ENCODE results near the gene ASXL1. TPM values are rescaled to one million over a fixed set of nuclear protein-coding genes. Genes with fewer than 3 reads are reported as not detected.
A peak's percentile ranks its signal among the peaks of the same experiment; 100 is the strongest.

The ASXL1 gene
- total RNA-seq, 3 donors from 2014 or later (not counting 1 experiment from before 2014, with no cell fraction given) = 106 to 125 (median 108) TPM

DNA sequence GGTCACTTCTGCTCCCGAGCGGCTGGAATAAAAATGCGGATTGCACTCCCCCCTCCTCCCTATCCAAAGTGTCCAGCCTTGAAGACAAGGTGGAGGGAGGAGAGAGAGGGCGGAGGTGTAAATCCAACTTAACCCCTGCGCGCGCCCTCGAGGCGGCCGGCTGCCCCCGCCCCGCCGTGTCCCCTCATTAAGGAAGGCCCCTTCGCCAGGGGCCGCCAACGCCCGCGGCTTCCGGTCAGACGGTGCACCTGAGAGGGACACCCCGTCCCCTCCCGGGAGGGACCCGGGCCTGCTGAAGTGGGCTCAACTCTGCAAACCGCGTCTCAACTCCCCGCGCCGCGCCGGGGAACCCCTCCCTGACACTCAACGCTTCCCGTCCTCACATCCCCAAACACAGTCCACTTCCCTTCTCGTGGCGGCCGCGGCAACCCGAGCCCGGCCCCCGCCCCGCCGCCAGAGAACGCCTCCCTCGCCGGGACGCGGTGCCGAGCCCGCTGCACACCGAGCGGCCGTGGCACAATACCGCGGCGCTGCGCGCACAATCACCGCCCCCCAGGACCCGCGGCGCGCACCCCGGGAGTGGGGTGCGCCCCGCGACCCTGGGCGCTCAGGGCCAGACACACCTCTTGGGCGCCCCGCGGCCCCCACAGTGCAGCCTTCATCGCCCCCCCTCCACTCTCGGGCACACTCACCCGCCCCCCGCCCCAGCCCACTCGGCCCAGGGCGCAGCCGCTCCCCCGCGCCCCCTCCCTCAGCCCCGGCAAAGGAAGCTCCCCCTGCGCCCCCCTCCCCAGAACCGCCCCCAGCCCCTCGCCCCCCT, 124.5 kb downstream of the ASXL1 start:
- Histone ChIP-seq H3K4me1 (ENCODE audit: control insufficient read depth, insufficient read depth, low read length) (peaks cover 48% of the 10 kb centered on the region), H3K27me3 (ENCODE audit: control insufficient read depth, insufficient read depth, low read length) (no peaks in the 10 kb centered on the region), H3K4me3 (ENCODE audit: low read length) (peak overlapping the region; percentile 20), H3K27ac (ENCODE audit: low read length) (no peak overlapping the region), H3K36me3 (ENCODE audit: control insufficient read depth, insufficient read depth, low read length) (no peaks in the 10 kb centered on the region), H3K9me3 (ENCODE audit: control insufficient read depth, insufficient read depth, low read length) (no peaks in the 10 kb centered on the region)
- intact Hi-C loops (cut with micrococcal nuclease) = loop anchor here (10.0 kb wide), 2 partner anchors 52 to 208 kb away; partner anchors contain the start of gene KIF3B
- Mint-ChIP-seq H3K36me3 (no peaks in the 10 kb centered on the region), H3K4me3 (peak overlapping the region; percentile 82), H3K27me3 (ENCODE audit: low read depth in 2 of 2) (no peaks in the 10 kb centered on the region), H3K9me3 (no peaks in the 10 kb centered on the region), H3K4me1 (peaks cover 56 to 68% of the 10 kb centered on the region in 2 donors), H3K27ac (peak overlapping the region in 1 of 2 donors; percentile 91)
- WGBS (ENCODE audit: insufficient coverage) = 1% methylated on average over 63 of the region's 82 CpGs
- TF ChIP-seq, protein P1, sequence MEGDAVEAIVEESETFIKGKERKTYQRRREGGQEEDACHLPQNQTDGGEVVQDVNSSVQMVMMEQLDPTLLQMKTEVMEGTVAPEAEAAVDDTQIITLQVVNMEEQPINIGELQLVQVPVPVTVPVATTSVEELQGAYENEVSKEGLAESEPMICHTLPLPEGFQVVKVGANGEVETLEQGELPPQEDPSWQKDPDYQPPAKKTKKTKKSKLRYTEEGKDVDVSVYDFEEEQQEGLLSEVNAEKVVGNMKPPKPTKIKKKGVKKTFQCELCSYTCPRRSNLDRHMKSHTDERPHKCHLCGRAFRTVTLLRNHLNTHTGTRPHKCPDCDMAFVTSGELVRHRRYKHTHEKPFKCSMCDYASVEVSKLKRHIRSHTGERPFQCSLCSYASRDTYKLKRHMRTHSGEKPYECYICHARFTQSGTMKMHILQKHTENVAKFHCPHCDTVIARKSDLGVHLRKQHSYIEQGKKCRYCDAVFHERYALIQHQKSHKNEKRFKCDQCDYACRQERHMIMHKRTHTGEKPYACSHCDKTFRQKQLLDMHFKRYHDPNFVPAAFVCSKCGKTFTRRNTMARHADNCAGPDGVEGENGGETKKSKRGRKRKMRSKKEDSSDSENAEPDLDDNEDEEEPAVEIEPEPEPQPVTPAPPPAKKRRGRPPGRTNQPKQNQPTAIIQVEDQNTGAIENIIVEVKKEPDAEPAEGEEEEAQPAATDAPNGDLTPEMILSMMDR (IDR thresholded peaks at IDR 0.05) = no peak
- ATAC-seq = peak; percentile 5 to 35 (median 16)
- DNase-seq = peak; percentile 37 to 59

DNA sequence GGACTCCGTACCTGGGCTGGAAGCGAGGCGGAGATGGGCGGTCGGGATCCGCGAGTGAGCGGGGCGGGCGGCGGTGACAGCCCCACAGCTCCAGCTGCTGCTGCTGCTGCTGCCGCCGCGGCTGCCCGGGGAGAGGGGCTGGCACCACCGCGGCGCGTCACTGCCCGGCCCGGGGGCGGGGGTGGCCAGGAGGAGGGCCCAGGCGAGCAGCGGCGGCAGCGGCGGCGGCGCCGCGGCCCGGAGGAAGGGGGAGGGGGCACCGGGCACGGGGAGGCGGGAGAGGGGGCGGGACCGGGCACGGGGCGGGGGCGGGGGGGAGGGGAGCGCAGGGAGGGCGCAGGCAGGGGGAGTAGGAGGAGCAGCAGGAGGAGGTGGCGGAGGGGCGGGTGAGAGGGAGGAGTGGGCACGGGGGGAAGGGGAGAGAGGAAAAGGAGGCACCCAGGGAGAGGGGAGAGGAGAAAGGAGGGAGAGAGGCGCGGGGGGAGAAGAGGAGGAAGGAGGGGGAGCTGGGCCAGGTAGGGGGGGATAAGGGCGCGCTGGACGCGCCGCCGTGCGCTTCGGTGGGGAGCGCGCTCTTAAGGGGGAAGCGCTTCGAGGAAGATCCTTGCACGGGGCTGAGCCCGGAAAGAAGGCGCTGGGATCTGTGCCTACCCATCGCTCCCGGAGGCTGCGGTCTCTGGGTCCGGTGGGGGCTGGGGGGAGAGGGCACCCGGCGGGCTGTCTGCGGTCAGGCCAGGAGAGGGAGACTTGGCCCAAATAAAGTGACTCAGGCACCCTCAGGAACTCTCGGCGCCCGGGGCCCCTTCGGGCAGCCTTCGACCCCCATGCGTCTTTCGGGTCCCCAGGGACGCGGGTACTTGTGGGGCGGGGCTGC, 125.5 kb downstream of the ASXL1 start:
- intact Hi-C loops (cut with micrococcal nuclease) = loop anchor here (1.0 to 10.0 kb wide), 3 partner anchors 26 to 209 kb away; partner anchors contain the start of gene KIF3B
- peak overlapping the region in 1 of 2 donors; percentile 91 for H3K27ac Mint-ChIP-seq
- H3K4me1 Mint-ChIP-seq = peaks cover 52 to 65% of the 10 kb centered on the region in 2 donors
- no peaks in the 10 kb centered on the region for H3K36me3 Mint-ChIP-seq
- Histone ChIP-seq H3K27me3 (ENCODE audit: control insufficient read depth, insufficient read depth, low read length) (no peaks in the 10 kb centered on the region), H3K27ac (ENCODE audit: low read length) (no peak overlapping the region), H3K9me3 (ENCODE audit: control insufficient read depth, insufficient read depth, low read length) (no peaks in the 10 kb centered on the region), H3K4me3 (ENCODE audit: low read length) (peak overlapping the region; percentile 38), H3K36me3 (ENCODE audit: control insufficient read depth, insufficient read depth, low read length) (no peaks in the 10 kb centered on the region), H3K4me1 (ENCODE audit: control insufficient read depth, insufficient read depth, low read length) (peaks cover 44% of the 10 kb centered on the region)
- no peaks in the 10 kb centered on the region for H3K27me3 Mint-ChIP-seq (ENCODE audit: low read depth in 2 of 2)
- DNase-seq (peak; percentile 71 to 78), ATAC-seq (peak; percentile 66 to 73 (median 68))
- no peaks in the 10 kb centered on the region for H3K9me3 Mint-ChIP-seq
- under 1% methylated on average over 63 of the region's 79 CpGs for WGBS (ENCODE audit: insufficient coverage)
- TF ChIP-seq, protein P1 (IDR thresholded peaks at IDR 0.05) = no peak
- H3K4me3 Mint-ChIP-seq = peak overlapping the region; percentile 91

DNA sequence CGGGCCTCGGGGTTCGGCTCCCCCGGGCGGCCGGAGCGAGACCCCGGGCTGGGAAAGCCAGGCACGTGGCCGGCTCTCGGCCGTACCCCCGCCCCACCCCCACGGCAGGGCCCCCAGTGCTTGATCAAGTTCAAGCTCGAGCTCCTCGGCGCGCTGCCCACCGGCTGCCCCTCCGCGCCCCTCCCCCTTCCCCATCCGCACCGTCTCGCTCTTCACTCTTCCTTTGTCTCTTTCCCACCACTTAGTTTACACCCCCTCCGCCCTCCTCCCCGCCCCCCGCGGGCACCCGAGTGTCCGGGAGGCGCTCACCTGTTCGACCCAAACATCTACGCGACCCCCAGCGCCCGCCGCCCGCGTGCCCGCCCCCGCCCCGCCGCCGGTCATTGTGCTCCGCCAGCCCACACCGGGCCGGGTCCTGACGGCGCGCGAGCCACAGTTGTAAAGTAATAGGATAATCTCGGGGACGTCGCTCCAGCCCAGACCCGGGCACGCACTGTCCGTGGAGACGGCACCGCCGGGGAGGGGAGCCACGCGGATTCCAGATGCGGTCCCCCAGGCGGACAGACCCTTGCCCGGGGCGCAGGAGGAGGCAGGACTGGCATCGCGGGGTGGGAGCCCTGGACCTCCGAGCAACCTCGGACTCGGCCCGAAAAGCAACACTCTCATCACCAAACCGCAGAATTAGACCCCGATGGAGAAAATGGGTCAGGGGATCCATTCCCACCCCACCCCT, 126.3 kb downstream of the ASXL1 start:
- H3K4me3 Mint-ChIP-seq = peak overlapping the region; percentile 97
- no peaks in the 10 kb centered on the region for H3K9me3 ChIP-seq (ENCODE audit: control insufficient read depth, insufficient read depth, low read length)
- peaks cover 38% of the 10 kb centered on the region for H3K4me1 ChIP-seq (ENCODE audit: control insufficient read depth, insufficient read depth, low read length)
- TF ChIP-seq, protein P1 (IDR thresholded peaks at IDR 0.05) = no peak
- peak overlapping the region; percentile 38 for H3K4me3 ChIP-seq (ENCODE audit: low read length)
- DNase-seq (peak; percentile 32 to 48), ATAC-seq (peak in 1 of 3 donors; percentile 2)
- H3K36me3 Mint-ChIP-seq = no peaks in the 10 kb centered on the region
- intact Hi-C loops (cut with micrococcal nuclease) = loop anchor here (1.0 to 10.0 kb wide), 3 partner anchors 25 to 210 kb away; partner anchors contain the start of gene KIF3B
- no peaks in the 10 kb centered on the region for H3K27me3 Mint-ChIP-seq (ENCODE audit: low read depth in 2 of 2)
- H3K9me3 Mint-ChIP-seq = no peaks in the 10 kb centered on the region
- H3K27ac ChIP-seq (ENCODE audit: low read length) = peak overlapping the region; percentile 24
- no peaks in the 10 kb centered on the region for H3K27me3 ChIP-seq (ENCODE audit: control insufficient read depth, insufficient read depth, low read length)
- H3K4me1 Mint-ChIP-seq = peaks cover 53 to 64% of the 10 kb centered on the region in 2 donors
- under 1% methylated on average over 74 of the region's 74 CpGs for WGBS (ENCODE audit: insufficient coverage)
- H3K27ac Mint-ChIP-seq = peak overlapping the region; percentile 88 to 91
- H3K36me3 ChIP-seq (ENCODE audit: control insufficient read depth, insufficient read depth, low read length) = no peaks in the 10 kb centered on the region
